Skin epidermis (tissue), 12 donors: Measurements from ENCODE around the gene TMTC4.
A peak's percentile ranks its signal among the peaks of the same experiment; 100 is the strongest.
"Not testable (repeated sequence)": the region's sequence is repeated elsewhere in the genome, so short reads cannot be mapped to it uniquely, and the experiment has no call there.

Experiments used
- H3K27ac ChIP-seq, 21 experiments: fragments of 200-600 bp; sonication (generic) in 11 of 21; one replicate each; pipeline ENCODE4 v1.5.0; 2020; ENCODE audit warnings: mild to moderate bottlenecking in 3 of 21, inconsistent platforms in 2 of 21, moderate library complexity in 2 of 21
- H3K4me3 ChIP-seq, 7 experiments: fragments of 200-600 bp; sonication (generic) in 2 of 7; one replicate each; pipeline ENCODE4 v1.5.0; 2020; ENCODE audit warnings: inconsistent platforms in 2 of 7, mild to moderate bottlenecking in 2 of 7, moderate library complexity in 1 of 7

TMTC4 gene

GRCh38 chr13:100634696-100635095 lies 39.9 kb downstream of the TMTC4 start:
- no peak overlapping the region for H3K4me3 ChIP-seq
- no peak overlapping the region for H3K27ac ChIP-seq

GRCh38 chr13:100633461-100633860 lies 41.1 kb downstream of the TMTC4 start:
- Histone ChIP-seq H3K4me3 (no peak overlapping the region), H3K27ac (peak overlapping the region in 1 of 21 experiments; percentile 14)

- Histone ChIP-seq H3K27ac (no peak overlapping the region), H3K4me3 (no peak overlapping the region)
These were observed 44.0 kb downstream of the TMTC4 start for GRCh38 chr13:100630555-100630954.

GRCh38 chr13:100627120-100627519 lies 47.5 kb downstream of the TMTC4 start:
- no peak overlapping the region for H3K4me3 ChIP-seq
- H3K27ac ChIP-seq: no peak overlapping the region

GRCh38 chr13:100625447-100625846 lies 49.1 kb downstream of the TMTC4 start:
- Histone ChIP-seq H3K27ac (no peak overlapping the region), H3K4me3 (no peak overlapping the region)

GRCh38 chr13:100620792-100621191 lies 53.8 kb downstream of the TMTC4 start:
- H3K27ac ChIP-seq: no peak overlapping the region
- H3K4me3 ChIP-seq: no peak overlapping the region

GRCh38 chr13:100619940-100620339 lies 54.7 kb downstream of the TMTC4 start:
- no peak overlapping the region for H3K27ac ChIP-seq

GRCh38 chr13:100618897-100619296 lies 55.7 kb downstream of the TMTC4 start:
- H3K27ac ChIP-seq: not testable (repeated sequence)

More at GRCh38 chr13:100619940-100620339, 54.7 kb downstream of the TMTC4 start:
- H3K4me3 ChIP-seq: no peak overlapping the region

GRCh38 chr13:100613031-100613430 lies 61.6 kb downstream of the TMTC4 start:
- H3K4me3 ChIP-seq: no peak overlapping the region
- no peak overlapping the region for H3K27ac ChIP-seq

More at GRCh38 chr13:100618897-100619296, 55.7 kb downstream of the TMTC4 start:
- H3K4me3 ChIP-seq: not testable (repeated sequence)

- Histone ChIP-seq H3K4me3 (no peak overlapping the region), H3K27ac (no peak overlapping the region)
These were observed 62.7 kb downstream of the TMTC4 start for GRCh38 chr13:100611678-100612492.

- Histone ChIP-seq H3K4me3 (no peak overlapping the region), H3K27ac (no peak overlapping the region)
These were observed 63.9 kb downstream of the TMTC4 start for GRCh38 chr13:100610391-100611347.

GRCh38 chr13:100608906-100609305 lies 65.7 kb downstream of the TMTC4 start:
- no peak overlapping the region for H3K27ac ChIP-seq
- no peak overlapping the region for H3K4me3 ChIP-seq

- Histone ChIP-seq H3K27ac (no peak overlapping the region), H3K4me3 (no peak overlapping the region)
These were observed 66.1 kb downstream of the TMTC4 start for GRCh38 chr13:100608489-100608888.

- Histone ChIP-seq H3K27ac (no peak overlapping the region), H3K4me3 (no peak overlapping the region)
These were observed 69.5 kb downstream of the TMTC4 start for GRCh38 chr13:100604918-100605710.

- Histone ChIP-seq H3K27ac (no peak overlapping the region), H3K4me3 (no peak overlapping the region)
These were observed 72.0 kb downstream of the TMTC4 start for GRCh38 chr13:100602493-100603111.

GRCh38 chr13:100601716-100602115 lies 72.9 kb downstream of the TMTC4 start:
- H3K4me3 ChIP-seq: no peak overlapping the region
- no peak overlapping the region for H3K27ac ChIP-seq

- Histone ChIP-seq H3K4me3 (no peak overlapping the region), H3K27ac (no peak overlapping the region)
These were observed 73.7 kb downstream of the TMTC4 start for GRCh38 chr13:100600915-100601314.

GRCh38 chr13:100600461-100600860 lies 74.1 kb downstream of the TMTC4 start:
- no peak overlapping the region for H3K4me3 ChIP-seq
- H3K27ac ChIP-seq: no peak overlapping the region

GRCh38 chr13:100597253-100597652 lies 77.3 kb downstream of the TMTC4 start:
- no peak overlapping the region for H3K27ac ChIP-seq
- no peak overlapping the region for H3K4me3 ChIP-seq
